Liver (tissue), 9 donors: ENCODE results near the gene NIP7. TPM values are rescaled to one million over a fixed set of nuclear protein-coding genes. Genes with fewer than 3 reads are reported as not detected.
A peak's percentile ranks its signal among the peaks of the same experiment; 100 is the strongest.
"Not testable (repeated sequence)": the region's sequence is repeated elsewhere in the genome, so short reads cannot be mapped to it uniquely, and the experiment has no call there.

Experiments used
- DNase-seq: peaks from one replicate; pipeline ENCODE4 v3.0.0-alpha.2; 2017; ENCODE audit warnings: low spot score
- H3K27ac ChIP-seq, 2 donors: one replicate each; pipeline ENCODE4 v1.7.0; 2013; ENCODE audit warnings: inconsistent platforms in 2 of 2, low read length in 2 of 2, control low read depth in 1 of 2, low read depth in 1 of 2, mild to moderate bottlenecking in 1 of 2
- H3K27me3 ChIP-seq, 4 donors: one replicate each; pipeline versions ENCODE4 v1.6.1 to v1.7.0; 2013; ENCODE audit warnings: low read length in 3 of 4, inconsistent platforms in 1 of 4, mild to moderate bottlenecking in 1 of 4, moderate library complexity in 1 of 4; ENCODE audit not compliant: control insufficient read depth in 4 of 4, insufficient read depth in 4 of 4
- H3K36me3 ChIP-seq, 4 donors: one replicate each; pipeline versions ENCODE4 v1.6.1 to v1.7.0; 2013; ENCODE audit warnings: low read length in 3 of 4, mild to moderate bottlenecking in 3 of 4, low read depth in 1 of 4, moderate library complexity in 1 of 4; ENCODE audit not compliant: control insufficient read depth in 4 of 4, insufficient read depth in 3 of 4
- H3K4me1 ChIP-seq, 4 donors: one replicate each; pipeline versions ENCODE4 v1.6.1 to v1.7.0; 2013; ENCODE audit warnings: low read length in 3 of 4, mild to moderate bottlenecking in 3 of 4, moderate library complexity in 1 of 4; ENCODE audit not compliant: control insufficient read depth in 4 of 4, insufficient read depth in 4 of 4
- H3K4me3 ChIP-seq, 3 donors: one replicate each; pipeline versions ENCODE4 v1.6.1 to v1.7.0; 2013; ENCODE audit warnings: low read length in 3 of 3, control low read depth in 1 of 3, low read depth in 1 of 3, mild to moderate bottlenecking in 1 of 3
- H3K9ac ChIP-seq, 2 donors: one replicate each; pipeline ENCODE4 v1.7.0; 2013; ENCODE audit warnings: low read length in 2 of 2, mild to moderate bottlenecking in 2 of 2, moderate library complexity in 2 of 2, control low read depth in 1 of 2, low read depth in 1 of 2
- H3K9me3 ChIP-seq, 4 donors: one replicate each; pipeline versions ENCODE4 v1.6.1 to v1.7.0; 2013; ENCODE audit warnings: low read length in 3 of 4; ENCODE audit not compliant: control insufficient read depth in 4 of 4
- EGR1 ChIP-seq, 2 donors: IDR thresholded peaks; 2 replicates each; pipeline ENCODE4 v1.6.1; 2016 to 2018; ENCODE audit warnings: antibody characterized with exemption in 2 of 2, low read depth in 2 of 2
- HNF4A ChIP-seq, 2 donors: conservative IDR thresholded peaks; 2 replicates each; pipeline ENCODE4 v1.6.1; 2016; ENCODE audit warnings: antibody characterized with exemption in 2 of 2, mild to moderate bottlenecking in 2 of 2
- HNF4G ChIP-seq: IDR thresholded peaks from 2 replicates; pipeline ENCODE4 v1.6.1; 2016; ENCODE audit warnings: antibody characterized with exemption
- JUND ChIP-seq, 2 donors: IDR thresholded peaks; 2 replicates each; pipeline ENCODE4 v1.6.1; 2016; ENCODE audit warnings: antibody characterized with exemption in 2 of 2
- NR2F2 ChIP-seq: IDR thresholded peaks from 2 replicates; pipeline ENCODE4 v1.6.1; 2016; ENCODE audit warnings: antibody characterized with exemption
- RXRA ChIP-seq, 2 donors: IDR thresholded peaks; 2 replicates each; pipeline ENCODE4 v1.6.1; 2017 to 2018; ENCODE audit warnings: antibody characterized with exemption in 2 of 2, mild to moderate bottlenecking in 1 of 2
- SP1 ChIP-seq: IDR thresholded peaks from 2 replicates; pipeline ENCODE4 v1.6.1; 2018; ENCODE audit warnings: antibody characterized with exemption, mild to moderate bottlenecking
- TAF1 ChIP-seq: conservative IDR thresholded peaks from 2 replicates; pipeline ENCODE4 v1.6.1; 2016; ENCODE audit warnings: antibody characterized with exemption, mild to moderate bottlenecking
- YY1 ChIP-seq: IDR thresholded peaks from 2 replicates; pipeline ENCODE4 v1.6.1; 2016; ENCODE audit warnings: antibody characterized with exemption, mild to moderate bottlenecking
- WGBS: extraction: QIAGEN DNeasy Blood & Tissue Kit; methylation state at CpG from one replicate; pipeline ENCODE4 v1.1.7; 2013; 5-methylcytosine and 5-hydroxymethylcytosine counted together
- polyA plus RNA-seq, 2 donors: library from polyadenylated mRNA; stranded (reverse) in 1 of 2; unstranded in 1 of 2; fragments of 200-250 nt in 1 of 2; fragments of >200 nt in 1 of 2; fragmentation: Nextera tagmentation in 1 of 2; extraction: Ambion mirVana in 1 of 2; gene quantifications; one replicate each; pipeline versions ENCODE4 v1.2.1 to v1.2.3, GENCODE V29; 2013 to 2015
- total RNA-seq, 2 donors: library from RNA; depleted of rRNA; stranded (reverse); fragments of >200 nt; gene quantifications; one replicate each; pipeline ENCODE4 v1.2.3, GENCODE V29; 2014
- TF ChIP-seq, protein P1 (sequence below): fragments of 150-350 bp; IDR thresholded peaks from 2 replicates; pipeline ENCODE4 v1.5.1; 2017; ENCODE audit warnings: improper control_type of control experiment, low read depth, low read length; ENCODE audit not compliant: missing input control
- TF ChIP-seq, protein P2 (sequence below): IDR thresholded peaks from 2 replicates; pipeline ENCODE4 v1.6.1; 2016; ENCODE audit warnings: antibody characterized with exemption
- TF ChIP-seq, protein P3 (sequence below): IDR thresholded peaks from 2 replicates; pipeline ENCODE4 v1.6.1; 2016; ENCODE audit warnings: antibody characterized with exemption
- TF ChIP-seq, protein P4 (sequence below): IDR thresholded peaks from 2 replicates; pipeline ENCODE4 v1.6.1; 2016; ENCODE audit warnings: antibody characterized with exemption, mild to moderate bottlenecking
- donor health status: healthy.
- donor health status: healthy.
- donor health status: healthy.
- donor health status: healthy.
- donor health status: healthy.

Gene NIP7
- total and polyA plus RNA-seq, 4 donors, result 7.4 to 14.0 (median 11.1) TPM

DNA sequence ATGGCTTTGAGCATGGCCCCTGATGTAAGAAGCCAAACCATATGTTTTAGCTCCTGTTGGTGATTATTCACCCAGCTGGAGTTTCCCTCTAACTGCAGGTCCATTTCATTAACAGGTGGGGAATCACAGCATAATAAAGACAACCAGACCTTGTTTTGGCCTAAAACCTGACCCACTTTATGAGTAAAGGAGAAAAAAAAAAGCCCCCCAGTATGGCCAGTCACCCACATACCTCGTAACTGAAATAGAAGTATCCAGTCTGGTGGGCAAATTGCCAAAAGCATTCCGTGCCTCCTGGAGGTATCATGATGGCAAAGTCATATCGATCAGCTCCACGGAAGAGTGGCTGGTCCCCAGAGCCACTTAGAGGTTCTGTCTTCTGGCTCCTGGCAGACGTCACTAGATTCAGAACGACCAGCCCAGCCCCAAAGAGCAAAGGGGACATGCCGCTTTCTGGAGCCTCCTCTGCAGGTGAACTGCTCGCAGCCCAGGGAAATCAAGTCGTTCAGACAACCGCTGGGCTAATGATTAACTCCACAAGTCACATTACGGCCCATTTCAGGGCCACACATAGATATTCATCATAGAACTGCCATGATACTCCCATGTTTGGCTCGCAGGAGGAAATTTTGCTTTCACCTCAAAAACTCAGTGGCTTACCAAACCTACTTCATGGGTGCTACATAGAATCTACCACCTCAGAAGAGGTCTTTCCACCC is 11.9 kb downstream of the NIP7 start, which contains the start of gene TMED6:
TMED6 (minus strand) TSS at position 478 of the 719 bp plus-strand sequence; CDS start at position 445, 33 bp downstream.
- DNase-seq, result no peak
- Histone ChIP-seq H3K9me3 (no peaks in the 10 kb centered on the region), H3K9ac (peak within 1 kb of the TSS in 1 of 2 donors; percentile 44), H3K27me3 (no peaks in the 10 kb centered on the region), H3K4me1 (peaks cover 3 to 11% (median 8%) of the 10 kb centered on the region in 4 donors), H3K4me3 (peak within 1 kb of the TSS; percentile 15 to 63 (median 40)), H3K27ac (no peak within 1 kb of the TSS), H3K36me3 (peaks cover 0 to 13% (median 10%) of the 10 kb centered on the region in 4 donors)
- TF ChIP-seq SP1, result peak; percentile 44
- TF ChIP-seq RXRA (IDR thresholded peaks at IDR 0.05), result peak in 1 of 2 donors; percentile 11
- TF ChIP-seq JUND (IDR thresholded peaks at IDR 0.05), result no peak
- TF ChIP-seq, protein P1, sequence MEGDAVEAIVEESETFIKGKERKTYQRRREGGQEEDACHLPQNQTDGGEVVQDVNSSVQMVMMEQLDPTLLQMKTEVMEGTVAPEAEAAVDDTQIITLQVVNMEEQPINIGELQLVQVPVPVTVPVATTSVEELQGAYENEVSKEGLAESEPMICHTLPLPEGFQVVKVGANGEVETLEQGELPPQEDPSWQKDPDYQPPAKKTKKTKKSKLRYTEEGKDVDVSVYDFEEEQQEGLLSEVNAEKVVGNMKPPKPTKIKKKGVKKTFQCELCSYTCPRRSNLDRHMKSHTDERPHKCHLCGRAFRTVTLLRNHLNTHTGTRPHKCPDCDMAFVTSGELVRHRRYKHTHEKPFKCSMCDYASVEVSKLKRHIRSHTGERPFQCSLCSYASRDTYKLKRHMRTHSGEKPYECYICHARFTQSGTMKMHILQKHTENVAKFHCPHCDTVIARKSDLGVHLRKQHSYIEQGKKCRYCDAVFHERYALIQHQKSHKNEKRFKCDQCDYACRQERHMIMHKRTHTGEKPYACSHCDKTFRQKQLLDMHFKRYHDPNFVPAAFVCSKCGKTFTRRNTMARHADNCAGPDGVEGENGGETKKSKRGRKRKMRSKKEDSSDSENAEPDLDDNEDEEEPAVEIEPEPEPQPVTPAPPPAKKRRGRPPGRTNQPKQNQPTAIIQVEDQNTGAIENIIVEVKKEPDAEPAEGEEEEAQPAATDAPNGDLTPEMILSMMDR, result no peak
- TF ChIP-seq YY1, result peak; percentile 58
- 35% methylated on average over 12 of the region's 12 CpGs for WGBS

DNA sequence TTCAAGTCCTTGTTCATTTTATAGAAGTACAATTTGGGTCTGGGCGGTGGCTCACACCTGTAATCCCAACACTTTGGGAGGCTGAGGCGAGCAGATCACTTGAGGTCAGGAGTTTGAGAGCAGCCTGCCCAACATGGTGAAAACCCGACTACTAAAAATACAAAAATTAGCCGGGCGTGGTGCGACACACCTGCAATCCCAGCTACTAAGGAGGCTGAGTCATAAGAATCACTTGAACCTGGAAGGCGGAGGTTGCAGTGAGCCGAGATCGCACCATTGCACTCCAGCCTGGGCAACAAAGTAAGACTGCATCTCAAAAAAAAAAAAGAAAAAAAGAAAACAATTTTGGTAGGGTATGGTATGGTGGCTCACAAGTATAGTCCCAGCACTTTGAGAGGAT is 20.5 kb downstream of the NIP7 start:
- not testable (repeated sequence) for H3K4me1 ChIP-seq, H3K4me3 ChIP-seq, H3K27me3 ChIP-seq, H3K27ac ChIP-seq, H3K9ac ChIP-seq, H3K9me3 ChIP-seq, DNase-seq
- 94% methylated on average over 9 of the region's 9 CpGs for WGBS
- H3K36me3 ChIP-seq, result peaks cover 2 to 37% (median 26%) of the 10 kb centered on the region in 4 donors

DNA sequence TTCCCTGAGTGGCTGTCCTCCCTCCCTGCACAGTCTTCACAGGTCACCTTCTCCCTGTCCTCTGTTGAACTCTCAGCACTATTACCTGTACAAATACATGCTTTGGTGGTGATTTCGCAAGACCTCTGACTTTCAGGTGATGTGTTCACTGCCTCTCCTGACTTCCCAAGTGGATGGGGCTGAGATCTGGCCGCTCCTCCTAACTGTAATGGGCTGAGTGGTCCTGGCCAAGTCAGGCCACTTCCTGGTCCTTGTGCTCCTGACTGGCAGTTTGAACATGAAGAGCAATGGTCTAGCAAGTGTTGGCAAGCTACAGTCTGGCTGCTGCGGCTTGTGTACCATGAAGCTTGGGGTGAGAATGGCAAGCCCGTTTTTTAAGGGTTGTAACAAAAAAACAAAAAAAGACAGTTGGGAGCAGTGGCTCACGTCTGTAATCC is 23.7 kb downstream of the NIP7 start:
- Histone ChIP-seq H3K27ac (no peak overlapping the region), H3K4me1 (no peaks in the 10 kb centered on the region), H3K4me3 (no peak overlapping the region), H3K27me3 (no peaks in the 10 kb centered on the region), H3K9me3 (no peaks in the 10 kb centered on the region), H3K36me3 (peaks cover 9 to 48% (median 31%) of the 10 kb centered on the region in 4 donors), H3K9ac (no peak overlapping the region)
- 89% methylated on average over 5 of the region's 5 CpGs for WGBS
- TF ChIP-seq NR2F2 (no peak), TAF1 (no peak), JUND (IDR thresholded peaks at IDR 0.05) (no peak), YY1 (no peak), EGR1 (IDR thresholded peaks at IDR 0.05; ENCODE audit: low read depth in 2 of 2) (no peak), HNF4G (no peak), HNF4A (conservative IDR thresholded peaks at IDR 0.05) (no peak)
- TF ChIP-seq, protein P2, sequence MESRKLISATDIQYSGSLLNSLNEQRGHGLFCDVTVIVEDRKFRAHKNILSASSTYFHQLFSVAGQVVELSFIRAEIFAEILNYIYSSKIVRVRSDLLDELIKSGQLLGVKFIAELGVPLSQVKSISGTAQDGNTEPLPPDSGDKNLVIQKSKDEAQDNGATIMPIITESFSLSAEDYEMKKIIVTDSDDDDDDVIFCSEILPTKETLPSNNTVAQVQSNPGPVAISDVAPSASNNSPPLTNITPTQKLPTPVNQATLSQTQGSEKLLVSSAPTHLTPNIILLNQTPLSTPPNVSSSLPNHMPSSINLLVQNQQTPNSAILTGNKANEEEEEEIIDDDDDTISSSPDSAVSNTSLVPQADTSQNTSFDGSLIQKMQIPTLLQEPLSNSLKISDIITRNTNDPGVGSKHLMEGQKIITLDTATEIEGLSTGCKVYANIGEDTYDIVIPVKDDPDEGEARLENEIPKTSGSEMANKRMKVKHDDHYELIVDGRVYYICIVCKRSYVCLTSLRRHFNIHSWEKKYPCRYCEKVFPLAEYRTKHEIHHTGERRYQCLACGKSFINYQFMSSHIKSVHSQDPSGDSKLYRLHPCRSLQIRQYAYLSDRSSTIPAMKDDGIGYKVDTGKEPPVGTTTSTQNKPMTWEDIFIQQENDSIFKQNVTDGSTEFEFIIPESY, result no peak
- TF ChIP-seq, protein P3, sequence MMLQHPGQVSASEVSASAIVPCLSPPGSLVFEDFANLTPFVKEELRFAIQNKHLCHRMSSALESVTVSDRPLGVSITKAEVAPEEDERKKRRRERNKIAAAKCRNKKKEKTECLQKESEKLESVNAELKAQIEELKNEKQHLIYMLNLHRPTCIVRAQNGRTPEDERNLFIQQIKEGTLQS, result no peak
- TF ChIP-seq, protein P1, result no peak
- TF ChIP-seq, protein P4, sequence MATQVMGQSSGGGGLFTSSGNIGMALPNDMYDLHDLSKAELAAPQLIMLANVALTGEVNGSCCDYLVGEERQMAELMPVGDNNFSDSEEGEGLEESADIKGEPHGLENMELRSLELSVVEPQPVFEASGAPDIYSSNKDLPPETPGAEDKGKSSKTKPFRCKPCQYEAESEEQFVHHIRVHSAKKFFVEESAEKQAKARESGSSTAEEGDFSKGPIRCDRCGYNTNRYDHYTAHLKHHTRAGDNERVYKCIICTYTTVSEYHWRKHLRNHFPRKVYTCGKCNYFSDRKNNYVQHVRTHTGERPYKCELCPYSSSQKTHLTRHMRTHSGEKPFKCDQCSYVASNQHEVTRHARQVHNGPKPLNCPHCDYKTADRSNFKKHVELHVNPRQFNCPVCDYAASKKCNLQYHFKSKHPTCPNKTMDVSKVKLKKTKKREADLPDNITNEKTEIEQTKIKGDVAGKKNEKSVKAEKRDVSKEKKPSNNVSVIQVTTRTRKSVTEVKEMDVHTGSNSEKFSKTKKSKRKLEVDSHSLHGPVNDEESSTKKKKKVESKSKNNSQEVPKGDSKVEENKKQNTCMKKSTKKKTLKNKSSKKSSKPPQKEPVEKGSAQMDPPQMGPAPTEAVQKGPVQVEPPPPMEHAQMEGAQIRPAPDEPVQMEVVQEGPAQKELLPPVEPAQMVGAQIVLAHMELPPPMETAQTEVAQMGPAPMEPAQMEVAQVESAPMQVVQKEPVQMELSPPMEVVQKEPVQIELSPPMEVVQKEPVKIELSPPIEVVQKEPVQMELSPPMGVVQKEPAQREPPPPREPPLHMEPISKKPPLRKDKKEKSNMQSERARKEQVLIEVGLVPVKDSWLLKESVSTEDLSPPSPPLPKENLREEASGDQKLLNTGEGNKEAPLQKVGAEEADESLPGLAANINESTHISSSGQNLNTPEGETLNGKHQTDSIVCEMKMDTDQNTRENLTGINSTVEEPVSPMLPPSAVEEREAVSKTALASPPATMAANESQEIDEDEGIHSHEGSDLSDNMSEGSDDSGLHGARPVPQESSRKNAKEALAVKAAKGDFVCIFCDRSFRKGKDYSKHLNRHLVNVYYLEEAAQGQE, result no peak
- no peak for DNase-seq
